ENCODE data around the gene FAM167B.

- TF ChIP-seq, protein P1, sequence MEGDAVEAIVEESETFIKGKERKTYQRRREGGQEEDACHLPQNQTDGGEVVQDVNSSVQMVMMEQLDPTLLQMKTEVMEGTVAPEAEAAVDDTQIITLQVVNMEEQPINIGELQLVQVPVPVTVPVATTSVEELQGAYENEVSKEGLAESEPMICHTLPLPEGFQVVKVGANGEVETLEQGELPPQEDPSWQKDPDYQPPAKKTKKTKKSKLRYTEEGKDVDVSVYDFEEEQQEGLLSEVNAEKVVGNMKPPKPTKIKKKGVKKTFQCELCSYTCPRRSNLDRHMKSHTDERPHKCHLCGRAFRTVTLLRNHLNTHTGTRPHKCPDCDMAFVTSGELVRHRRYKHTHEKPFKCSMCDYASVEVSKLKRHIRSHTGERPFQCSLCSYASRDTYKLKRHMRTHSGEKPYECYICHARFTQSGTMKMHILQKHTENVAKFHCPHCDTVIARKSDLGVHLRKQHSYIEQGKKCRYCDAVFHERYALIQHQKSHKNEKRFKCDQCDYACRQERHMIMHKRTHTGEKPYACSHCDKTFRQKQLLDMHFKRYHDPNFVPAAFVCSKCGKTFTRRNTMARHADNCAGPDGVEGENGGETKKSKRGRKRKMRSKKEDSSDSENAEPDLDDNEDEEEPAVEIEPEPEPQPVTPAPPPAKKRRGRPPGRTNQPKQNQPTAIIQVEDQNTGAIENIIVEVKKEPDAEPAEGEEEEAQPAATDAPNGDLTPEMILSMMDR (IDR thresholded peaks at IDR 0.05) = no peak
- no peak for TF ChIP-seq EZH2 (IDR thresholded peaks at IDR 0.05; ENCODE audit: borderline replicate concordance, insufficient read depth, low read depth, low read length, poor library complexity, severe bottlenecking)
These were observed 4.6 kb upstream of the FAM167B start for GRCh38 chr1:32242341-32242851.

Measured in B cell (primary cell).